ENCODE results near the gene CD79A.

- no peak for TF ChIP-seq CTCF (IDR thresholded peaks at IDR 0.05)
- TF ChIP-seq POLR2A (IDR thresholded peaks at IDR 0.05) = no peak
Measured at GRCh38 chr19:41919948-41920712, 43.1 kb downstream of the CD79A start.

Measured in esophagus squamous epithelium (tissue), 4 donors.